Amniotic epithelial cell (primary cell): ENCODE data around the gene SERINC2.
A peak's percentile ranks its signal among the peaks of the same experiment; 100 is the strongest.
"Not testable (repeated sequence)": the region's sequence is repeated elsewhere in the genome, so short reads cannot be mapped to it uniquely, and the experiment has no call there.

ENCODE experiments used
- DNase-seq: peaks from one replicate; pipeline ENCODE4 v3.0.0-alpha.2; 2010; ENCODE audit warnings: low read depth

SERINC2 gene

GRCh38 chr1:31383967-31384366 lies 29.0 kb upstream of the SERINC2 start:
- no peak for DNase-seq

GRCh38 chr1:31386576-31387243 lies 26.3 kb upstream of the SERINC2 start:
- not testable (repeated sequence) for DNase-seq

GRCh38 chr1:31387612-31388011 lies 25.4 kb upstream of the SERINC2 start:
- DNase-seq = peak; percentile 31

- DNase-seq = no peak
These were observed 23.4 kb upstream of the SERINC2 start for GRCh38 chr1:31389616-31390015.

GRCh38 chr1:31390071-31390470 lies 22.9 kb upstream of the SERINC2 start:
- DNase-seq = no peak

- no peak for DNase-seq
These were observed 19.6 kb upstream of the SERINC2 start for GRCh38 chr1:31393463-31393862.

GRCh38 chr1:31394584-31395193 lies 18.3 kb upstream of the SERINC2 start:
- DNase-seq = peak; percentile 51

GRCh38 chr1:31396633-31397351 lies 16.2 kb upstream of the SERINC2 start:
- DNase-seq = peak; percentile 67

- DNase-seq = peak; percentile 45
These were observed 15.5 kb upstream of the SERINC2 start for GRCh38 chr1:31397360-31398095.

- no peak for DNase-seq
These were observed 14.8 kb upstream of the SERINC2 start for GRCh38 chr1:31398246-31398645.

- no peak for DNase-seq
These were observed 13.0 kb upstream of the SERINC2 start for GRCh38 chr1:31399976-31400375.

- DNase-seq = peak; percentile 68
These were observed 12.6 kb upstream of the SERINC2 start for GRCh38 chr1:31400393-31400792.

- DNase-seq = no peak
These were observed 11.8 kb upstream of the SERINC2 start for GRCh38 chr1:31401241-31401640.

GRCh38 chr1:31405578-31406245 lies 7.3 kb upstream of the SERINC2 start:
- DNase-seq = no peak

- DNase-seq = no peak
These were observed 5.9 kb upstream of the SERINC2 start for GRCh38 chr1:31407029-31407626.

- DNase-seq = no peak
These were observed 4.2 kb upstream of the SERINC2 start for GRCh38 chr1:31408788-31409318.

GRCh38 chr1:31409946-31410858 lies 2.8 kb upstream of the SERINC2 start:
- no peak for DNase-seq

- DNase-seq = no peak
These were observed 2.1 kb upstream of the SERINC2 start for GRCh38 chr1:31410871-31411270.

- no peak for DNase-seq
These were observed 808 bp upstream of the SERINC2 start for GRCh38 chr1:31412205-31412604.

GRCh38 chr1:31413405-31414001 lies 490 bp downstream of the SERINC2 start:
- no peak for DNase-seq
